HepG2 (cell line): ENCODE data around the gene DCPS. TPM values are rescaled to one million over a fixed set of nuclear protein-coding genes. Genes with fewer than 3 reads are reported as not detected.
A peak's percentile ranks its signal among the peaks of the same experiment; 100 is the strongest.

Experiments used
- BORCS8-MEF2B ChIP-seq: sonication (generic); formaldehyde crosslinking; IDR thresholded peaks from 2 replicates; pipeline ENCODE4 v1.8.0; 2022; ENCODE audit warnings: mild to moderate bottlenecking, missing genetic modification reagents
- CBX5 ChIP-seq: sonication (generic); formaldehyde crosslinking; IDR thresholded peaks from 2 replicates; pipeline ENCODE4 v1.4.0; 2020; ENCODE audit warnings: missing genetic modification reagents, borderline replicate concordance
- CEBPZ ChIP-seq: IDR thresholded peaks from 2 replicates; pipeline ENCODE4 v1.6.1; 2012; ENCODE audit warnings: low read length, improper control_type of control experiment
- CERS6 ChIP-seq: sonication (generic); formaldehyde crosslinking; IDR thresholded peaks from 2 replicates; pipeline ENCODE4 v1.5.0; 2020; ENCODE audit warnings: missing genetic modification reagents
- KAT7 ChIP-seq: IDR thresholded peaks from 2 replicates; pipeline ENCODE4 v1.6.1; 2018; ENCODE audit warnings: borderline replicate concordance, missing compliant biosample characterization
- KAT8 ChIP-seq: IDR thresholded peaks from 2 replicates; pipeline ENCODE4 v1.6.1; 2016; ENCODE audit warnings: missing genetic modification reagents, missing compliant biosample characterization
- POGK ChIP-seq: sonication (generic); formaldehyde crosslinking; conservative IDR thresholded peaks from 2 replicates; pipeline ENCODE4 v1.8.0; 2022; ENCODE audit warnings: mild to moderate bottlenecking, moderate library complexity, missing genetic modification reagents
- POLR2AphosphoS2 ChIP-seq: IDR thresholded peaks from 2 replicates; pipeline ENCODE4 v1.6.1; 2011; ENCODE audit warnings: low read depth, low read length, improper control_type of control experiment
- TFDP1 ChIP-seq: IDR thresholded peaks from 2 replicates; pipeline ENCODE4 v1.6.1; 2016; ENCODE audit warnings: missing compliant biosample characterization, missing genetic modification reagents, borderline replicate concordance
- ZBTB37 ChIP-seq: sonication (generic); formaldehyde crosslinking; IDR thresholded peaks from 2 replicates; pipeline ENCODE4 v1.4.0; 2020; ENCODE audit warnings: mild to moderate bottlenecking, missing genetic modification reagents
- ZNF205 ChIP-seq: IDR thresholded peaks from 2 replicates; pipeline ENCODE4 v1.6.1; 2018; ENCODE audit warnings: missing biosample characterization, missing genetic modification reagents
- ZNF207 ChIP-seq: fragments of 450-650 bp; IDR thresholded peaks from 2 replicates; pipeline ENCODE4 v1.6.1; 2016; ENCODE audit warnings: antibody characterized with exemption, borderline replicate concordance
- ZNF235 ChIP-seq: sonication (generic); formaldehyde crosslinking; IDR thresholded peaks from 2 replicates; pipeline ENCODE4 v1.8.1; 2023; ENCODE audit warnings: mild to moderate bottlenecking, missing genetic modification reagents, borderline replicate concordance
- ZNF580 ChIP-seq: IDR thresholded peaks from 2 replicates; pipeline ENCODE4 v1.6.1; 2016; ENCODE audit warnings: low read depth, borderline replicate concordance
- polyA plus RNA-seq, 8 experiments: library from polyadenylated mRNA; depleted of rRNA in 3 of 8; stranded (reverse) in 7 of 8; unstranded in 1 of 8; fragments of >200 nt; fragmentation: Illumina TruSeq in 4 of 8; extraction: Trizol in 4 of 8; gene quantifications; 2 replicates each; pipeline versions ENCODE4 v1.2.1 to v1.2.3, GENCODE V29; 2011 to 2016; ENCODE audit warnings: low read depth in 4 of 8, missing spikeins in 1 of 8, mixed read lengths in 1 of 8; ENCODE audit not compliant: insufficient read depth in 1 of 8
- total RNA-seq, 5 experiments: library from RNA; depleted of rRNA; stranded (reverse); fragments of >200 nt; fragmentation: Illumina TruSeq; extraction: Trizol; gene quantifications; 2 replicates each; pipeline ENCODE4 v1.2.3, GENCODE V29; 2016; ENCODE audit warnings: low read depth in 1 of 5

DCPS gene
- total and polyA plus RNA-seq, 2 of the 13 experiments (the other 11 are each of a cell fraction or from before 2014, with no cell fraction given) = 21.9 to 22.5 TPM

- no peak for TF ChIP-seq CEBPZ
- TF ChIP-seq ZNF580 (CRISPR knock-in tag) = no peak
- no peak for TF ChIP-seq ZBTB37 (CRISPR knock-in tag)
- TF ChIP-seq TFDP1 (CRISPR knock-in tag) = peak; percentile 78; the same call in 1 of the 2 replicates
- TF ChIP-seq POGK (CRISPR knock-in tag) = peak; percentile 92
- no peak for TF ChIP-seq ZNF205
- no peak; the same call in 1 of the 2 replicates for TF ChIP-seq CBX5 (CRISPR knock-in tag)
- peak; percentile 66 for TF ChIP-seq BORCS8-MEF2B
- peak; percentile 98 for TF ChIP-seq KAT8 (CRISPR knock-in tag)
- no peak for TF ChIP-seq CERS6 (CRISPR knock-in tag)
- TF ChIP-seq ZNF207 = no peak
- no peak; the same call in 1 of the 2 replicates for TF ChIP-seq POLR2AphosphoS2
- peak; percentile 74 for TF ChIP-seq KAT7 (CRISPR knock-in tag)
- no peak for TF ChIP-seq ZNF235
Measured at GRCh38 chr11:126268708-126269579, 34.9 kb upstream of the DCPS start, which contains the start of the genes FOXRED1 and SRPRA (continued).
